HCT116 (cell line): ENCODE data around the gene RHOD. TPM values are rescaled to one million over a fixed set of nuclear protein-coding genes. Genes with fewer than 3 reads are reported as not detected.

Experiments
- ATAC-seq: fragments of 200-7000 bp; cut with Tn5 transposase; 2 replicates; pipeline ENCODE4 v1.9.1; 2020; ENCODE audit warnings: mild to moderate bottlenecking, moderate library complexity
- BruUV-seq: library from RNA; stranded (reverse); fragments of 400-500 nt; replicated peaks from 2 replicates; lab custom pipeline; 2021; lab: Mats Ljungman, UMichigan
- CTCF ChIA-PET: fragments of 300-600 bp; sonication (Branson Sonifier 250); formaldehyde crosslinking; loops from one replicate; lab custom pipeline; 2021; ENCODE audit warnings: antibody characterized with exemption; lab: Charles Lee
- POLR2A ChIA-PET: fragments of 300-600, 350-600 bp; sonication (Branson Sonifier 250); formaldehyde crosslinking; loops from one replicate; lab custom pipeline; 2021; ENCODE audit warnings: antibody characterized with exemption; lab: Charles Lee
- RAD21 ChIA-PET, 2 experiments: fragments of 300-600 bp; sonication (Branson Sonifier 250); formaldehyde crosslinking; loops; one replicate each; lab custom pipeline; 2023; ENCODE audit warnings: low total read pairs in 2 of 2; ENCODE audit not compliant: uncharacterized antibody in 2 of 2, unreplicated experiment in 2 of 2, low non-redundant PET in 1 of 2; lab: Charles Lee
- DNase-seq: peaks from one replicate; pipeline ENCODE4 v3.0.0-alpha.2; 2010; ENCODE audit warnings: low read depth, low spot score
- H2AFZ ChIP-seq: fragments of 200-600 bp; shearing (Covaris generic), sonication (generic); 2 replicates; pipeline ENCODE4 v1.6.1; 2017; ENCODE audit warnings: low read depth, mixed run types, mixed read lengths, antibody characterized with exemption, low read length; ENCODE audit not compliant: poor library complexity, severe bottlenecking
- H3K27ac ChIP-seq: 2 replicates; pipeline ENCODE4 v1.5.1; 2012; ENCODE audit warnings: low read depth, low read length
- H3K27me3 ChIP-seq: fragments of 200-600 bp; sonication (generic); 2 replicates; pipeline ENCODE4 v1.6.1; 2016; ENCODE audit warnings: mixed run types, low read length, mixed read lengths; ENCODE audit not compliant: insufficient read depth
- H3K36me3 ChIP-seq, 2 experiments: fragments of 200-500 bp in 1 of 2; fragments of 200-600 bp in 1 of 2; sonication (Bioruptor generic) in 1 of 2; sonication (generic) in 1 of 2; 2 replicates each; pipeline versions ENCODE4 v1.5.1 to v1.6.1; 2014 to 2016; ENCODE audit warnings: low read length in 2 of 2, inconsistent platforms in 1 of 2, mixed read lengths in 1 of 2, mixed run types in 1 of 2; ENCODE audit not compliant: insufficient read depth in 2 of 2, control insufficient read depth in 1 of 2
- H3K4me1 ChIP-seq, 2 experiments: fragments of 200-600 bp in 1 of 2; sonication (generic) in 1 of 2; 2 replicates each; pipeline versions ENCODE4 v1.5.1 to v1.6.1; 2012 to 2017; ENCODE audit warnings: low read length in 2 of 2, inconsistent platforms in 1 of 2, mild to moderate bottlenecking in 1 of 2, mixed read lengths in 1 of 2, mixed run types in 1 of 2, moderate library complexity in 1 of 2; ENCODE audit not compliant: insufficient read depth in 2 of 2, control insufficient read depth in 1 of 2
- H3K4me2 ChIP-seq: fragments of 200-600 bp; sonication (generic); 2 replicates; pipeline ENCODE4 v1.6.1; 2017; ENCODE audit warnings: mixed run types, low read length, mixed read lengths
- H3K4me3 ChIP-seq, 2 experiments: fragments of 200-600 bp in 1 of 2; sonication (generic) in 1 of 2; replicated peaks in 1 of 2; 2 replicates each; pipeline ENCODE4 v1.5.1; 2011 to 2016; ENCODE audit warnings: low read length in 2 of 2, control low read depth in 1 of 2, low read depth in 1 of 2, mild to moderate bottlenecking in 1 of 2, mixed read lengths in 1 of 2, mixed run types in 1 of 2
- H3K79me2 ChIP-seq: fragments of 200-600 bp; sonication (generic); 2 replicates; pipeline ENCODE4 v1.6.1; 2017; ENCODE audit warnings: mild to moderate bottlenecking, mixed run types, low read length, moderate library complexity, mixed read lengths; ENCODE audit not compliant: insufficient read depth
- H3K9ac ChIP-seq: fragments of 200-600 bp; sonication (generic); 2 replicates; pipeline ENCODE4 v1.6.1; 2016; ENCODE audit warnings: low read length, mixed read lengths
- H3K9me2 ChIP-seq: fragments of 200-600 bp; sonication (generic), shearing (Covaris generic); 2 replicates; pipeline ENCODE4 v1.6.1; 2017; ENCODE audit warnings: mixed run types, mild to moderate bottlenecking, moderate library complexity; ENCODE audit not compliant: insufficient read depth
- H3K9me3 ChIP-seq, 2 experiments: fragments of 200-500 bp in 1 of 2; fragments of 200-600 bp in 1 of 2; sonication (Bioruptor generic) in 1 of 2; sonication (generic) in 1 of 2; 2 replicates each; pipeline ENCODE4 v1.6.1; 2014 to 2017; ENCODE audit warnings: low read length in 2 of 2, mixed read lengths in 2 of 2, inconsistent platforms in 1 of 2, low read depth in 1 of 2, mild to moderate bottlenecking in 1 of 2, mixed run types in 1 of 2, moderate library complexity in 1 of 2; ENCODE audit not compliant: control insufficient read depth in 1 of 2, insufficient read depth in 1 of 2
- H4K20me1 ChIP-seq: fragments of 200-600 bp; sonication (generic), shearing (Covaris generic); 2 replicates; pipeline ENCODE4 v1.6.1; 2017; ENCODE audit warnings: mixed run types, mild to moderate bottlenecking, moderate library complexity; ENCODE audit not compliant: insufficient read depth
- ELF1 ChIP-seq: IDR thresholded peaks from 2 replicates; pipeline ENCODE4 v1.6.1; 2012; ENCODE audit warnings: low read depth, borderline replicate concordance
- SRF ChIP-seq: IDR thresholded peaks from 2 replicates; pipeline ENCODE4 v1.6.1; 2012; ENCODE audit warnings: low read depth
- intact Hi-C: fragments of 100-400 bp; cut with micrococcal nuclease; formaldehyde crosslinking; loops from 2 replicates; pipeline ENCODE4 v1.10.0; 2022
- total RNA-seq: library from RNA; stranded (reverse); gene quantifications from one replicate; pipeline ENCODE4 v1.2.1, GENCODE V29; 2021; ENCODE audit not compliant: unreplicated experiment
- TF ChIP-seq, protein P1 (sequence below): IDR thresholded peaks from 2 replicates; pipeline ENCODE4 v1.6.1; 2012
- TF ChIP-seq, protein P2 (sequence below): IDR thresholded peaks from 2 replicates; pipeline ENCODE4 v1.6.1; 2012; ENCODE audit warnings: low read depth
- TF ChIP-seq, protein P3 (sequence below): IDR thresholded peaks from 2 replicates; pipeline ENCODE4 v1.6.1; 2011; ENCODE audit warnings: mild to moderate bottlenecking, low read length, moderate library complexity; ENCODE audit not compliant: insufficient replicate concordance; ENCODE audit errors: extremely low read depth
- TF ChIP-seq, protein P4 (sequence below): IDR thresholded peaks from 2 replicates; pipeline ENCODE4 v1.6.1; 2012

Gene RHOD
- total RNA-seq, 1 experiment from 2014 or later: 42.0 TPM

DNA sequence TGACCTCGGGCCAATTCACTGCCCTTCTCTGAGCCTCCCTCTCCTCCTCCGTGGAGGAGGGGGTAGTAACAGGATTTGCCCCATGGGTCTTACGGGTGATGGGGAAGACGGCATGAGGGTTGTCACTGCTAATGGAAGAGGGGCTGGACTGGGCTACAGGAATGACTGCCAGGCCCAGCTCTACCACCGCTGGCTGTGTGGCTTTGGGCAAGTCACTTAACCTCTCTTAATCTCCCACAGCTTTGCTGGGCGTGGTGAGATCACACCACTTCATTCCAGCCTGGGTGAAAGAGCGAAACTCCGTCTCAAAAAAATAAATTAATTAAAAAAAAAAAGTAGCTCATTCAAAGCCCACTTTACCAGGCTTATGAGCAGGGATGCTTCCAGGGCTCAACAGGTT, 30.9 kb upstream of the RHOD start:
- TF ChIP-seq, protein P1, sequence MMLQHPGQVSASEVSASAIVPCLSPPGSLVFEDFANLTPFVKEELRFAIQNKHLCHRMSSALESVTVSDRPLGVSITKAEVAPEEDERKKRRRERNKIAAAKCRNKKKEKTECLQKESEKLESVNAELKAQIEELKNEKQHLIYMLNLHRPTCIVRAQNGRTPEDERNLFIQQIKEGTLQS: no peak
- TF ChIP-seq, protein P2, sequence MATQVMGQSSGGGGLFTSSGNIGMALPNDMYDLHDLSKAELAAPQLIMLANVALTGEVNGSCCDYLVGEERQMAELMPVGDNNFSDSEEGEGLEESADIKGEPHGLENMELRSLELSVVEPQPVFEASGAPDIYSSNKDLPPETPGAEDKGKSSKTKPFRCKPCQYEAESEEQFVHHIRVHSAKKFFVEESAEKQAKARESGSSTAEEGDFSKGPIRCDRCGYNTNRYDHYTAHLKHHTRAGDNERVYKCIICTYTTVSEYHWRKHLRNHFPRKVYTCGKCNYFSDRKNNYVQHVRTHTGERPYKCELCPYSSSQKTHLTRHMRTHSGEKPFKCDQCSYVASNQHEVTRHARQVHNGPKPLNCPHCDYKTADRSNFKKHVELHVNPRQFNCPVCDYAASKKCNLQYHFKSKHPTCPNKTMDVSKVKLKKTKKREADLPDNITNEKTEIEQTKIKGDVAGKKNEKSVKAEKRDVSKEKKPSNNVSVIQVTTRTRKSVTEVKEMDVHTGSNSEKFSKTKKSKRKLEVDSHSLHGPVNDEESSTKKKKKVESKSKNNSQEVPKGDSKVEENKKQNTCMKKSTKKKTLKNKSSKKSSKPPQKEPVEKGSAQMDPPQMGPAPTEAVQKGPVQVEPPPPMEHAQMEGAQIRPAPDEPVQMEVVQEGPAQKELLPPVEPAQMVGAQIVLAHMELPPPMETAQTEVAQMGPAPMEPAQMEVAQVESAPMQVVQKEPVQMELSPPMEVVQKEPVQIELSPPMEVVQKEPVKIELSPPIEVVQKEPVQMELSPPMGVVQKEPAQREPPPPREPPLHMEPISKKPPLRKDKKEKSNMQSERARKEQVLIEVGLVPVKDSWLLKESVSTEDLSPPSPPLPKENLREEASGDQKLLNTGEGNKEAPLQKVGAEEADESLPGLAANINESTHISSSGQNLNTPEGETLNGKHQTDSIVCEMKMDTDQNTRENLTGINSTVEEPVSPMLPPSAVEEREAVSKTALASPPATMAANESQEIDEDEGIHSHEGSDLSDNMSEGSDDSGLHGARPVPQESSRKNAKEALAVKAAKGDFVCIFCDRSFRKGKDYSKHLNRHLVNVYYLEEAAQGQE: no peak
- TF ChIP-seq SRF (no peak), ELF1 (no peak)
- TF ChIP-seq, protein P3, sequence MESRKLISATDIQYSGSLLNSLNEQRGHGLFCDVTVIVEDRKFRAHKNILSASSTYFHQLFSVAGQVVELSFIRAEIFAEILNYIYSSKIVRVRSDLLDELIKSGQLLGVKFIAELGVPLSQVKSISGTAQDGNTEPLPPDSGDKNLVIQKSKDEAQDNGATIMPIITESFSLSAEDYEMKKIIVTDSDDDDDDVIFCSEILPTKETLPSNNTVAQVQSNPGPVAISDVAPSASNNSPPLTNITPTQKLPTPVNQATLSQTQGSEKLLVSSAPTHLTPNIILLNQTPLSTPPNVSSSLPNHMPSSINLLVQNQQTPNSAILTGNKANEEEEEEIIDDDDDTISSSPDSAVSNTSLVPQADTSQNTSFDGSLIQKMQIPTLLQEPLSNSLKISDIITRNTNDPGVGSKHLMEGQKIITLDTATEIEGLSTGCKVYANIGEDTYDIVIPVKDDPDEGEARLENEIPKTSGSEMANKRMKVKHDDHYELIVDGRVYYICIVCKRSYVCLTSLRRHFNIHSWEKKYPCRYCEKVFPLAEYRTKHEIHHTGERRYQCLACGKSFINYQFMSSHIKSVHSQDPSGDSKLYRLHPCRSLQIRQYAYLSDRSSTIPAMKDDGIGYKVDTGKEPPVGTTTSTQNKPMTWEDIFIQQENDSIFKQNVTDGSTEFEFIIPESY: no peak
- TF ChIP-seq, protein P4, sequence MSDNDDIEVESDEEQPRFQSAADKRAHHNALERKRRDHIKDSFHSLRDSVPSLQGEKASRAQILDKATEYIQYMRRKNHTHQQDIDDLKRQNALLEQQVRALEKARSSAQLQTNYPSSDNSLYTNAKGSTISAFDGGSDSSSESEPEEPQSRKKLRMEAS: no peak
- Histone ChIP-seq H2AFZ (no peak overlapping the region), H3K9me3 (no peaks in the 10 kb centered on the region), H3K27ac (no peak overlapping the region), H4K20me1 (no peaks in the 10 kb centered on the region), H3K79me2 (no peaks in the 10 kb centered on the region), H3K4me3 (no peak overlapping the region), H3K9ac (no peak overlapping the region), H3K9me2 (no peaks in the 10 kb centered on the region), H3K36me3 (no peaks in the 10 kb centered on the region), H3K4me1 (peaks cover 40 to 52% of the 10 kb centered on the region in 2 experiments), H3K27me3 (no peaks in the 10 kb centered on the region), H3K4me2 (no peak overlapping the region)
- ATAC-seq (no peak), DNase-seq (no peak)
- ChIA-PET CTCF (no interaction called here), RAD21 (no interaction called here), POLR2A (interaction anchor here (1.3 to 1.6 kb wide), 2 partner anchors 46 to 50 kb away, joined by 3 read pairs; no protein-coding TSS in a partner anchor)
- no TSS peak for BruUV-seq
- intact Hi-C loops: no loop called here
